NCI-H524 (cell line): Measurements from ENCODE around the gene SYNE1.
"Not testable (repeated sequence)": the region's sequence is repeated elsewhere in the genome, so short reads cannot be mapped to it uniquely, and the experiment has no call there.

ENCODE experiments used
- DNase-seq, 2 experiments: peaks; one replicate each; lab custom pipeline; 2025; lab: John Stamatoyannopoulos, UW

The SYNE1 gene

GRCh38 chr6:152372945-152373344 is 264.2 kb downstream of the SYNE1 start:
- no peak for DNase-seq

GRCh38 chr6:152371775-152372174 is 265.4 kb downstream of the SYNE1 start:
- no peak for DNase-seq

- DNase-seq, result peak; percentile 79 to 91
Measured at GRCh38 chr6:152368751-152369624, 268.2 kb downstream of the SYNE1 start.

GRCh38 chr6:152364866-152365265 is 272.3 kb downstream of the SYNE1 start:
- DNase-seq, result no peak

- DNase-seq, result peak; percentile 94 to 98
Measured at GRCh38 chr6:152360034-152360433, 277.1 kb downstream of the SYNE1 start.

GRCh38 chr6:152356662-152357061 is 280.5 kb downstream of the SYNE1 start:
- peak; percentile 42 to 79 for DNase-seq

- DNase-seq, result no peak
Measured at GRCh38 chr6:152356016-152356415, 281.1 kb downstream of the SYNE1 start.

GRCh38 chr6:152355166-152355565 is 282.0 kb downstream of the SYNE1 start:
- DNase-seq, result peak; percentile 45 to 74

GRCh38 chr6:152353440-152353839 is 283.7 kb downstream of the SYNE1 start:
- no peak for DNase-seq

- DNase-seq, result no peak
Measured at GRCh38 chr6:152351742-152352141, 285.4 kb downstream of the SYNE1 start.

- DNase-seq, result no peak
Measured at GRCh38 chr6:152351110-152351509, 286.1 kb downstream of the SYNE1 start.

- no peak for DNase-seq
Measured at GRCh38 chr6:152348116-152348515, 289.0 kb downstream of the SYNE1 start.

- no peak for DNase-seq
Measured at GRCh38 chr6:152343735-152344360, 293.3 kb downstream of the SYNE1 start.

- no peak for DNase-seq
Measured at GRCh38 chr6:152341596-152341995, 295.6 kb downstream of the SYNE1 start.

GRCh38 chr6:152338335-152339125 is 298.6 kb downstream of the SYNE1 start:
- DNase-seq, result peak; percentile 41 to 82

- DNase-seq, result no peak
Measured at GRCh38 chr6:152334555-152334954, 302.6 kb downstream of the SYNE1 start.

- no peak for DNase-seq
Measured at GRCh38 chr6:152330961-152331360, 306.2 kb downstream of the SYNE1 start.

- DNase-seq, result no peak
Measured at GRCh38 chr6:152329638-152330448, 307.3 kb downstream of the SYNE1 start.

- DNase-seq, result not testable (repeated sequence)
Measured at GRCh38 chr6:152328200-152328599, 309.0 kb downstream of the SYNE1 start.

GRCh38 chr6:152323376-152323775 is 313.8 kb downstream of the SYNE1 start:
- DNase-seq, result no peak

- no peak for DNase-seq
Measured at GRCh38 chr6:152318278-152318677, 318.9 kb downstream of the SYNE1 start.

GRCh38 chr6:152316024-152316423 is 321.1 kb downstream of the SYNE1 start:
- DNase-seq, result no peak
